HG03045 (cell line): ENCODE measurements around the gene ORAI1.
"Not testable (repeated sequence)": the region's sequence is repeated elsewhere in the genome, so short reads cannot be mapped to it uniquely, and the experiment has no call there.

ENCODE experiments used
- ATAC-seq: cut with Tn5 transposase; IDR thresholded peaks from one replicate; pipeline ENCODE4 v1.9.1; 2021; ENCODE audit warnings: mild to moderate bottlenecking, moderate library complexity; ENCODE audit not compliant: unreplicated experiment

Gene ORAI1

GRCh38 chr12:121648458-121649028 lies 22.2 kb downstream of the ORAI1 start:
- no peak for ATAC-seq

- no peak for ATAC-seq
Observed at GRCh38 chr12:121649322-121649721, 23.0 kb downstream of the ORAI1 start.

- ATAC-seq: no peak
Observed at GRCh38 chr12:121649819-121650353, 23.6 kb downstream of the ORAI1 start.

GRCh38 chr12:121651320-121651719 lies 25.0 kb downstream of the ORAI1 start:
- no peak for ATAC-seq

GRCh38 chr12:121652767-121653497 lies 26.6 kb downstream of the ORAI1 start:
- no peak for ATAC-seq

- ATAC-seq: no peak
Observed at GRCh38 chr12:121653999-121654398, 27.7 kb downstream of the ORAI1 start.

GRCh38 chr12:121656122-121656521 lies 29.8 kb downstream of the ORAI1 start:
- ATAC-seq: no peak

- ATAC-seq: no peak
Observed at GRCh38 chr12:121657305-121658008, 31.1 kb downstream of the ORAI1 start.

GRCh38 chr12:121661353-121662105 lies 35.2 kb downstream of the ORAI1 start:
- not testable (repeated sequence) for ATAC-seq

- ATAC-seq: no peak
Observed at GRCh38 chr12:121663610-121663929, 37.2 kb downstream of the ORAI1 start.

GRCh38 chr12:121666829-121667228 lies 40.5 kb downstream of the ORAI1 start:
- ATAC-seq: not testable (repeated sequence)

GRCh38 chr12:121668750-121669520 lies 42.6 kb downstream of the ORAI1 start:
- ATAC-seq: no peak

- no peak for ATAC-seq
Observed at GRCh38 chr12:121669521-121669900, 43.2 kb downstream of the ORAI1 start, which contains the start of gene MORN3. Gene MORN3 (minus strand): TSS chr12:121669654. CDS start chr12:121669483, 171 bp downstream.

GRCh38 chr12:121673013-121673511 lies 46.7 kb downstream of the ORAI1 start:
- no peak for ATAC-seq

GRCh38 chr12:121676190-121676589 lies 49.9 kb downstream of the ORAI1 start:
- ATAC-seq: no peak

- no peak for ATAC-seq
Observed at GRCh38 chr12:121678305-121678704, 52.0 kb downstream of the ORAI1 start.

GRCh38 chr12:121678716-121679300 lies 52.5 kb downstream of the ORAI1 start:
- ATAC-seq: no peak

- ATAC-seq: not testable (repeated sequence)
Observed at GRCh38 chr12:121679661-121680197, 53.4 kb downstream of the ORAI1 start.

- ATAC-seq: no peak
Observed at GRCh38 chr12:121688966-121689365, 62.6 kb downstream of the ORAI1 start.
